CD8-positive, alpha-beta memory T cell (primary cell): ENCODE data around the gene EIPR1. TPM values are rescaled to one million over a fixed set of nuclear protein-coding genes. Genes with fewer than 3 reads are reported as not detected.
"Not testable (repeated sequence)": the region's sequence is repeated elsewhere in the genome, so short reads cannot be mapped to it uniquely, and the experiment has no call there.

Source experiments
- CTCF ChIA-PET: fragments of 350-600 bp; sonication (Branson Sonifier 250); formaldehyde crosslinking; loops from one replicate; lab custom pipeline; 2021; ENCODE audit warnings: antibody characterized with exemption; lab: Charles Lee
- POLR2A ChIA-PET: fragments of 350-600 bp; sonication (Branson Sonifier 250); formaldehyde crosslinking; loops from one replicate; lab custom pipeline; 2021; ENCODE audit warnings: antibody characterized with exemption; lab: Charles Lee
- DNase-seq, 5 donors: peaks; one replicate each; pipeline versions ENCODE4 v3.0.0 to v3.0.0-alpha.2; 2020 to 2022; ENCODE audit warnings: mixed read lengths in 1 of 5
- H3K27ac ChIP-seq: one replicate; pipeline ENCODE4 v1.7.0; 2013; ENCODE audit warnings: low read depth, mild to moderate bottlenecking, low read length, moderate library complexity
- H3K27me3 ChIP-seq: 2 replicates; pipeline ENCODE4 v1.7.0; 2013; ENCODE audit warnings: low read length, mild to moderate bottlenecking; ENCODE audit not compliant: insufficient read depth, poor library complexity, severe bottlenecking
- H3K36me3 ChIP-seq: 2 replicates; pipeline ENCODE4 v1.7.0; 2013; ENCODE audit warnings: mild to moderate bottlenecking, low read length, moderate library complexity; ENCODE audit not compliant: insufficient read depth
- H3K4me1 ChIP-seq: 2 replicates; pipeline ENCODE4 v1.7.0; 2013; ENCODE audit warnings: mild to moderate bottlenecking, low read length, moderate library complexity; ENCODE audit not compliant: insufficient read depth
- H3K4me3 ChIP-seq: 2 replicates; pipeline ENCODE4 v1.7.0; 2013; ENCODE audit warnings: mild to moderate bottlenecking, low read length
- H3K9me3 ChIP-seq: 2 replicates; pipeline ENCODE4 v1.7.0; 2013; ENCODE audit warnings: mild to moderate bottlenecking, low read length
- H3K27ac Mint-ChIP-seq, 8 donors: one replicate each; pipeline ENCODE4 v1.8.0; 2020 to 2021; ENCODE audit warnings: mixed read lengths in 8 of 8, mild to moderate bottlenecking in 6 of 8, inconsistent platforms in 3 of 8, moderate library complexity in 3 of 8
- H3K27me3 Mint-ChIP-seq, 2 donors: one replicate each; pipeline ENCODE4 v1.8.0; 2020 to 2021; ENCODE audit warnings: mixed read lengths in 2 of 2, mild to moderate bottlenecking in 1 of 2, moderate library complexity in 1 of 2
- H3K36me3 Mint-ChIP-seq, 3 donors: one replicate each; pipeline ENCODE4 v1.8.0; 2020 to 2021; ENCODE audit warnings: mixed read lengths in 3 of 3, inconsistent platforms in 1 of 3, mild to moderate bottlenecking in 1 of 3
- H3K4me1 Mint-ChIP-seq, 3 donors: one replicate each; pipeline ENCODE4 v1.8.0; 2020 to 2021; ENCODE audit warnings: mixed read lengths in 3 of 3, inconsistent platforms in 1 of 3, mild to moderate bottlenecking in 1 of 3
- H3K4me3 Mint-ChIP-seq, 7 donors: one replicate each; pipeline ENCODE4 v1.8.0; 2020 to 2021; ENCODE audit warnings: mixed read lengths in 7 of 7, mild to moderate bottlenecking in 6 of 7, moderate library complexity in 4 of 7, inconsistent platforms in 2 of 7
- H3K9me3 Mint-ChIP-seq, 5 donors: one replicate each; pipeline ENCODE4 v1.8.0; 2020 to 2022; ENCODE audit warnings: mixed read lengths in 5 of 5, mild to moderate bottlenecking in 3 of 5, moderate library complexity in 2 of 5, inconsistent platforms in 1 of 5
- polyA plus RNA-seq: library from polyadenylated mRNA; unstranded; fragments of 300-500 nt; fragmentation: Illumina TruSeq; gene quantifications from one replicate; pipeline ENCODE4 v1.2.3, GENCODE V29; 2021
- total RNA-seq, 2 experiments: library from RNA; stranded (reverse); gene quantifications; one replicate each; pipeline ENCODE4 v1.2.3, GENCODE V29; 2021

Gene EIPR1
- total and polyA plus RNA-seq, 3 experiments from 2014 or later: 39.2 to 43.9 (median 41.6) TPM

DNA sequence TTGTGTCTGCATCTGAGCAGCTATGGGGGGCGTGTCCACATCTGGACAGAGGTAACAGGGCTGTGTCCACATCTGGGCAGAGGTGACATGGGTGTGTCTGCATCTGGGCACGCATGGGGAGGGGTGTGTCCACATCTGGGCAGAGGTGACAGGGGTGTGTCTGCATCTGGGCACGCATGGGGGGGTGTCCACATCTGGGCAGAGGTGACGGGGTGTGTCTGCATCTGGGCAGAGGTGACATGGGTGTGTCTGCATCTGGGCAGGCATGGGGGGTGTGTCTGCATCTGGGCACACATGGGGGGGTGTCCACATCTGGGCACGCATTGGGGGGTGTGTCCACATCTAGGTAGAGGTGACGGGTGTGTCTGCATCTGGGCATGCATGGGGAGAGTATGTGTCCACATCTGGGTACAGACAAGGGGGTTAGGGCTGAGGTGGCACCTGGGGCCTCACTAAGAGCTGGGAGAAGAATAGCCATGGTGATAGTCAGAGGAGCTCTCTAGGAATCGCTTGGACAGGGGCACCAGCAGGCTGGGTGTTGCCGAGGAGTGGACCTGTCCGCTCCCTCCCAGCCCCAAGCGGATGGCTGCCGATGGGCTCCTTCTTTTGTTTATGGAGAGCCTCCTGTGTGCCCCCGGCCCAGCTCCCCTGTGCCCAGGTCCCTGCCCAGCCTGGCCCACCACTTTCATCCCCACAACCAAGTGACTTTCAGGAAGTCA lies 177.8 kb downstream of the EIPR1 start:
- H3K27me3 ChIP-seq: no peaks in the 10 kb centered on the region
- H3K36me3 ChIP-seq: no peaks in the 10 kb centered on the region
- Mint-ChIP-seq H3K4me1 (peaks cover 4 to 15% (median 7%) of the 10 kb centered on the region in 3 donors), H3K9me3 (no peaks in the 10 kb centered on the region), H3K36me3 (peaks cover 0 to 48% (median 3%) of the 10 kb centered on the region in 3 donors), H3K27ac (peak overlapping the region in 4 of 8 donors; percentile 26 to 86 (median 78)), H3K4me3 (no peak overlapping the region), H3K27me3 (no peaks in the 10 kb centered on the region)
- H3K4me1 ChIP-seq: no peaks in the 10 kb centered on the region
- no peak overlapping the region for H3K27ac ChIP-seq
- H3K4me3 ChIP-seq: no peak overlapping the region
- H3K9me3 ChIP-seq: no peaks in the 10 kb centered on the region
- DNase-seq: no peak
- ChIA-PET POLR2A (no interaction called here), CTCF (no interaction called here)

DNA sequence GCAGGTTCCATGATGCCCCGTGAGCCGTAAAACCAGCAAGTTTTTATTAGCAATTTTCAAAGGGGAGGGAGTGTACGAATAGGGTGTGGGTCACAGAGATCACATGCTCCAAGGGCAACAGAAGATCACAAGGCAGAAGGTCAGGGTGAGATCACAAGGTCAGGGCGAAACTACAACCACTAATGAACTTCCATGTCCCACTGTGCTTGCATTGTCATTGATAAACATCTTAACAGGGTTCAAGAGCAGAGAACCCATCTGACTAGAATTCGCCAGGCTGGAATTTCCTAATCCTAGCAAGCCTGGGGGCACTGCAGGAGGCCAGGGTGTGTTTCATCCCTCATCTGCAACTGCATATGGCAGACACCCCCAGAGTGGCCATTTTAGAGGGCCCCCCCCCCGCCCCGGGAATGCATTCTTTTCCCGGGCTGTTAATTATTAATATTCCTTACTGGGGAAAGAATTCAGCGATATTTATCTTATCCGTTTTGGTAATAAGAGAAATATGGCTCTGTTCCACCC lies 178.9 kb downstream of the EIPR1 start:
- H3K27me3 Mint-ChIP-seq, H3K9me3 Mint-ChIP-seq, H3K27ac ChIP-seq, H3K9me3 ChIP-seq, CTCF ChIA-PET, H3K4me3 ChIP-seq, POLR2A ChIA-PET, H3K27me3 ChIP-seq, H3K4me1 ChIP-seq, DNase-seq, H3K36me3 ChIP-seq: not testable (repeated sequence)
- Mint-ChIP-seq H3K27ac (peak overlapping the region in 4 of 8 donors; percentile 2 to 82 (median 50)), H3K4me3 (peak overlapping the region in 1 of 7 donors; percentile 55), H3K4me1 (peaks cover 4 to 15% (median 7%) of the 10 kb centered on the region in 3 donors), H3K36me3 (peaks cover 0 to 52% (median 2%) of the 10 kb centered on the region in 3 donors)

DNA sequence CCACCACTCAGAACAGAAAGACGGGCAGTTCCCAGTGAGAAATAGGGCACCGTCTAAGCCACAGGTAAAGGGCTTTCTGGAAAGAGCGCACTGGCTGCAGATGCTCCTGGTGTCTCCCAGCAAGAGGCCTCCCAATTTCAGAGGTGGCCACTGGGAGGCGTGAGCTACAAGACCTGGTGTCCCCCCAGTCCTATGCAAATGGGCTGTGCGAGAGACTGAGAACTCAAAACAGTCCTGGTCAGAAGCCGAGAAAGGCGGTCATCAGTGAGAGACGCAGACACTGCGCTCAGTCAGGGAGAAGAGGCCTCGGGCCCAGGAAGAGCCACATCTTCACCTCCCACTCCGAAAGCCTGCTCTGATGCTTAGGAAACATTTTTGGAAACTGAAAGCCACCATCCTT lies 179.5 kb downstream of the EIPR1 start:
- peak overlapping the region in 3 of 8 donors; percentile 21 to 82 (median 78) for H3K27ac Mint-ChIP-seq
- no peak overlapping the region for H3K4me3 ChIP-seq
- H3K27me3 ChIP-seq: no peaks in the 10 kb centered on the region
- ChIA-PET POLR2A (no interaction called here), CTCF (no interaction called here)
- H3K27ac ChIP-seq: no peak overlapping the region
- DNase-seq: no peak
- H3K4me1 ChIP-seq: no peaks in the 10 kb centered on the region
- peaks cover 0 to 55% (median 2%) of the 10 kb centered on the region in 3 donors for H3K36me3 Mint-ChIP-seq
- peaks cover 5% of the 10 kb centered on the region for H3K36me3 ChIP-seq
- H3K4me1 Mint-ChIP-seq: peaks cover 4 to 15% (median 7%) of the 10 kb centered on the region in 3 donors
- no peaks in the 10 kb centered on the region for H3K27me3 Mint-ChIP-seq
- H3K9me3 Mint-ChIP-seq: no peaks in the 10 kb centered on the region
- H3K9me3 ChIP-seq: no peaks in the 10 kb centered on the region
- peak overlapping the region in 3 of 7 donors; percentile 12 to 55 (median 44) for H3K4me3 Mint-ChIP-seq

DNA sequence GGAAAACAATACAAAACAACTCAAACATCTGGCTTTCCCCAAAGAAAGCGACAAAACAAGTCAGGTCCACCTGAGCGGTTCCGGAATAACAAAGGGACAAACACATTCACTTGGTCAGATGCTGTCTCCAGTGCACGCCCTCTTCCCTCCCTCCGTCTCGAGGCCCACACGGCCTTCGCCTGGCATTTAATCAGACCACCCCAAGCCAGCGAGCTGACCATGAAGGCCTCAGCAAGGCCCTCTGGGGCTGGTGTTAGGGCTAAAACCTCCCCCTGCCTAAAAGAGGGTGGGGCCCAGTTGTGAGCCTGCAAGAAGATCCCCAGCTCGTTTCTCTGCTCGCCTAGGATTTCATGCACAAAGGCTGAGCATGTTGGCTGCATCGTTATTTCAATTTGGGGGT lies 180.3 kb downstream of the EIPR1 start:
- Histone ChIP-seq H3K27me3 (no peaks in the 10 kb centered on the region), H3K36me3 (peaks cover 9% of the 10 kb centered on the region), H3K4me1 (no peaks in the 10 kb centered on the region), H3K4me3 (no peak overlapping the region), H3K9me3 (no peaks in the 10 kb centered on the region), H3K27ac (no peak overlapping the region)
- Mint-ChIP-seq H3K4me3 (no peak overlapping the region), H3K36me3 (peaks cover 0 to 59% (median 6%) of the 10 kb centered on the region in 3 donors), H3K4me1 (peaks cover 4 to 15% (median 7%) of the 10 kb centered on the region in 3 donors), H3K27me3 (no peaks in the 10 kb centered on the region), H3K27ac (peak overlapping the region in 1 of 8 donors; percentile 60), H3K9me3 (no peaks in the 10 kb centered on the region)
- DNase-seq: no peak
- ChIA-PET POLR2A (no interaction called here), CTCF (interaction anchor here (1.1 kb wide), 1 partner anchor 19 kb away, joined by 3 read pairs; no protein-coding TSS in a partner anchor)

DNA sequence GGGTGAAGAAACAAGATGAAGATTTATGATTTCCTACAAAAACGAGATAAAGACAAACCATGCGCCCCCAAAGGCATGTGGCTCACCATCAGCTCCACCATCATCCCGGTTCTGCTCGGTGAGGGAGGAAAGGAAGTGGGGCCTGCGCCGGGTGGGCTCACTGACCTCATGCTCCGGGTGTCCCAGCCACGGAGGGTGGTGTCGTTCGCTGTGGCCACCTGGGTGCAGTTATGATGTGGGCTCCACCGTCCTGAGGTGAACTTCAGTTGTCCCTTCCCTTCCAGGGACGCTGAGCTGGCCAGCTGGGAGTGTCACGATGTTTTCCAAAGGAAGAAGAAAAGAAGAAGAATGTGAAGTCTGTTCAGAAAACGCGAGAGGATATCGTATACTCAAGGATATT lies 180.9 kb downstream of the EIPR1 start:
- peaks cover 15% of the 10 kb centered on the region for H3K36me3 ChIP-seq
- no peak overlapping the region for H3K27ac ChIP-seq
- Mint-ChIP-seq H3K27ac (peak overlapping the region in 1 of 8 donors; percentile 95), H3K9me3 (no peaks in the 10 kb centered on the region), H3K4me1 (peaks cover 4 to 15% (median 7%) of the 10 kb centered on the region in 3 donors), H3K27me3 (no peaks in the 10 kb centered on the region), H3K36me3 (peaks cover 0 to 62% (median 8%) of the 10 kb centered on the region in 3 donors), H3K4me3 (no peak overlapping the region)
- ChIA-PET POLR2A (no interaction called here), CTCF (interaction anchor here (1.1 kb wide), 1 partner anchor 19 kb away, joined by 3 read pairs; no protein-coding TSS in a partner anchor)
- H3K4me1 ChIP-seq: no peaks in the 10 kb centered on the region
- H3K27me3 ChIP-seq: no peaks in the 10 kb centered on the region
- DNase-seq: no peak
- H3K4me3 ChIP-seq: no peak overlapping the region
- no peaks in the 10 kb centered on the region for H3K9me3 ChIP-seq

DNA sequence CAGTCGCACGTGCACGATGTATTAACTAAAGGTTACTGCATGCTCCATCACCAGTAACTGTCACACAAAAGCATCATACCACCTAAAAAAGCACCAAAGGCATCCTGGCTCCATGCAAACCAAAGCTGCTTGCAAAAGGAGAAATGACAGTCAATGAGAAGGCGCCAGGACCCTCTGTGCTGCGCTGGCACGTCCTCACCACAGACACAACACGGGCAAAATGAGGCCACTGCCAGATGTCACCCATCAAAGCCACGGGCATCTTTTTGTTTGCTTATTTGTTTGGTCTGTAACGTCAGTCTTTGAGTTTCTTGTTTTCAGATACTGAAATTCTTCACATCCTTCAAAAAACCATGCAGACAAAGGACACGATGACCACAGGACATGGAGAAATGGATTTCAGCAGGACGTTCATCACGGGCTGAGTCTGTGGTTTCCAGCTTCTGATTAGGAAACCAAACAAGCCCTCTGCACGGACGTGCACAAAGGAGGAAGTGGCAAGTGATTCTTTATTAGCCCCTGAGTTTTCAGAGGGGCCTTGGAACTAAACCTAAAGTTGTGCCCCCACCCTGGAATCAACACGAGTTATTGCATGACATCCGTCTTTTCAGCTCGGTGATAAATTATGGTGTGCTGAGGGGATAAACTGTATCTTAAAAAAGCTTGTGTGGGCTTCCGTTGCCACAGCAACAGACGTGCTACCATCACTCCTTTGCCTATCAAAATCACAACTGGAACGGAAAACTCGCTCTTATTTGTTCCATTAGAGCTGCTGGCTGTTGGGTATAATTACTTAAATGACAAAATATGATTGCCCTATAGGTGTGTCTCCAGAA lies 181.8 kb downstream of the EIPR1 start:
- ChIA-PET CTCF (no interaction called here), POLR2A (no interaction called here)
- peak overlapping the region in 3 of 8 donors; percentile 23 to 61 (median 38) for H3K27ac Mint-ChIP-seq
- H3K27me3 ChIP-seq: no peaks in the 10 kb centered on the region
- peak overlapping the region in 1 of 7 donors; percentile 59 for H3K4me3 Mint-ChIP-seq
- H3K4me1 ChIP-seq: no peaks in the 10 kb centered on the region
- H3K27me3 Mint-ChIP-seq: no peaks in the 10 kb centered on the region
- no peak overlapping the region for H3K4me3 ChIP-seq
- no peaks in the 10 kb centered on the region for H3K9me3 ChIP-seq
- H3K36me3 ChIP-seq: peaks cover 19% of the 10 kb centered on the region
- no peak for DNase-seq
- H3K9me3 Mint-ChIP-seq: no peaks in the 10 kb centered on the region
- H3K27ac ChIP-seq: no peak overlapping the region
- H3K4me1 Mint-ChIP-seq: peaks cover 4 to 15% (median 7%) of the 10 kb centered on the region in 3 donors
- H3K36me3 Mint-ChIP-seq: peaks cover 0 to 64% (median 8%) of the 10 kb centered on the region in 3 donors

DNA sequence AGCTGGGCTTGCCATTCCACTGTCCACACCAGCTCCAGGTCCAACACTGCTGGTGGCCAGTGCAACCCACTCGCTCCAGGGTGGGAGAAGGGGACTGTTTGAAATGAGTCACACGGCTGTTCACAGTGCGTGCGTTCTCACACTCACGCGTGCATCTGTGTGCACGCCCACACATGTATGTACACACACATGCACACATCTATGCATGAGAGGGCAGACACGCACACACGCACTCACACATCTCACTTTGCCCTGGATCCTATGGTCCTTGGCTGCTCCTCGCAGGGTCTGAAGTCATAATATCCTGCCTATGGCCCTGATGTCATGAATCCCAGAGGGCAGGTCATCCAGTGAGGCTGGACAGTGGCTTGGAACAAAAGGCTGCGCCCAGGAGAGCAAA lies 182.8 kb downstream of the EIPR1 start:
- POLR2A ChIA-PET: no interaction called here
- peaks cover 3 to 12% (median 4%) of the 10 kb centered on the region in 3 donors for H3K4me1 Mint-ChIP-seq
- no peaks in the 10 kb centered on the region for H3K27me3 ChIP-seq
- peaks cover 19% of the 10 kb centered on the region for H3K36me3 ChIP-seq
- no peaks in the 10 kb centered on the region for H3K9me3 ChIP-seq
- peaks cover 0 to 1% (median 0%) of the 10 kb centered on the region in 5 donors for H3K9me3 Mint-ChIP-seq
- no peak overlapping the region for H3K27ac ChIP-seq
- DNase-seq: no peak
- no peaks in the 10 kb centered on the region for H3K4me1 ChIP-seq
- no peak overlapping the region for H3K4me3 Mint-ChIP-seq
- no peak overlapping the region for H3K4me3 ChIP-seq
- CTCF ChIA-PET: no interaction called here
- H3K27me3 Mint-ChIP-seq: no peaks in the 10 kb centered on the region
- H3K36me3 Mint-ChIP-seq: peaks cover 0 to 74% (median 10%) of the 10 kb centered on the region in 3 donors
- H3K27ac Mint-ChIP-seq: peak overlapping the region in 1 of 8 donors; percentile 38
